Measurements from ENCODE around the gene PCDHA10.

Gene PCDHA10

DNA sequence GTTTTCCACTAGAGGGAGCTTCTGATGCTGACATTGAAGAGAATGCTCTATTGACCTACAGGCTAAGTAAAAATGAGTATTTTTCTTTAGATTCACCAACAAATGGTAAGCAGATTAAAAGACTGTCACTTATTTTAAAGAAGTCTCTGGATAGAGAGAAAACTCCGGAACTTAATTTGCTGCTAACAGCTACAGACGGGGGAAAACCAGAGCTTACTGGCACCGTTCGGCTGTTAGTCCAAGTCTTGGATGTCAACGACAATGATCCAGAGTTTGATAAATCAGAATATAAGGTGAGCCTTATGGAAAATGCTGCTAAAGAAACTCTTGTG is 13.8 kb downstream of the PCDHA10 start (continued):
- no peak for TF ChIP-seq TCF4 (CRISPR knock-in tag; IDR thresholded peaks at IDR 0.05; ENCODE audit: borderline replicate concordance)

DNA sequence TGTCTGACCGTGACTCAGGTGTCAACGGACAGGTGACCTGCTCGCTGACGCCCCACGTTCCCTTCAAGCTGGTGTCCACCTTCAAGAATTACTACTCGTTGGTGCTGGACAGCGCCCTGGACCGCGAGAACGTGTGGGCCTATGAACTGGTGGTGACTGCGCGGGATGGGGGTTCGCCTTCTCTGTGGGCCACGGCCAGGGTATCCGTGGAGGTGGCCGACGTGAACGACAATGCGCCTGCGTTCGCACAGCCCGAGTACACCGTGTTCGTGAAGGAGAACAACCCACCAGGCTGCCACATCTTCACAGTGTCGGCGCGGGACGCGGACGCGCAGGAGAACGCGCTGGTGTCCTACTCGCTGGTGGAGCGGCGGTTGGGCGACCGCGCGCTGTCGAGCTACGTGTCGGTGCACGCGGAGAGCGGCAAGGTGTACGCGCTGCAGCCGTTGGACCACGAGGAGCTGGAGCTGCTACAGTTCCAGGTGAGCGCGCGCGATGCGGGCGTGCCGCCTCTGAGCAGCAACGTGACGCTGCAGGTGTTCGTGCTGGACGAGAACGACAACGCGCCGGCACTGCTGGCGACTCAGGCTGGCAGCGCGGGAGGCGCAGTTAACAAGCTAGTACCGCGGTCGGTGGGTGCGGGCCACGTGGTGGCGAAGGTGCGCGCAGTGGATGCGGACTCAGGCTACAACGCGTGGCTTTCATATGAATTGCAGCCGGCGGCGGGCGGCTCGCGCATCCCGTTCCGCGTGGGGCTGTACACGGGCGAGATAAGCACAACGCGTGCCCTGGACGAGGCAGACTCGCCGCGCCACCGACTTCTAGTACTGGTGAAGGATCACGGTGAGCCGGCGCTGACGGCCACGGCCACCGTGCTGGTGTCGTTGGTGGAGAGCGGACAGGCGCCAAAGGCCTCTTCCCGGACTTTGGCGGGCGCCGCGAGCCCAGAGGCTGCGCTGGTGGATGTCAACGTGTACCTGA is 14.8 kb downstream of the PCDHA10 start:
- ATAC-seq, result no peak
- TF ChIP-seq TCF4 (CRISPR knock-in tag; IDR thresholded peaks at IDR 0.05; ENCODE audit: borderline replicate concordance), result no peak
- no peak for TF ChIP-seq ZFP30 (CRISPR knock-in tag; IDR thresholded peaks at IDR 0.05)
- TF ChIP-seq, protein P1, sequence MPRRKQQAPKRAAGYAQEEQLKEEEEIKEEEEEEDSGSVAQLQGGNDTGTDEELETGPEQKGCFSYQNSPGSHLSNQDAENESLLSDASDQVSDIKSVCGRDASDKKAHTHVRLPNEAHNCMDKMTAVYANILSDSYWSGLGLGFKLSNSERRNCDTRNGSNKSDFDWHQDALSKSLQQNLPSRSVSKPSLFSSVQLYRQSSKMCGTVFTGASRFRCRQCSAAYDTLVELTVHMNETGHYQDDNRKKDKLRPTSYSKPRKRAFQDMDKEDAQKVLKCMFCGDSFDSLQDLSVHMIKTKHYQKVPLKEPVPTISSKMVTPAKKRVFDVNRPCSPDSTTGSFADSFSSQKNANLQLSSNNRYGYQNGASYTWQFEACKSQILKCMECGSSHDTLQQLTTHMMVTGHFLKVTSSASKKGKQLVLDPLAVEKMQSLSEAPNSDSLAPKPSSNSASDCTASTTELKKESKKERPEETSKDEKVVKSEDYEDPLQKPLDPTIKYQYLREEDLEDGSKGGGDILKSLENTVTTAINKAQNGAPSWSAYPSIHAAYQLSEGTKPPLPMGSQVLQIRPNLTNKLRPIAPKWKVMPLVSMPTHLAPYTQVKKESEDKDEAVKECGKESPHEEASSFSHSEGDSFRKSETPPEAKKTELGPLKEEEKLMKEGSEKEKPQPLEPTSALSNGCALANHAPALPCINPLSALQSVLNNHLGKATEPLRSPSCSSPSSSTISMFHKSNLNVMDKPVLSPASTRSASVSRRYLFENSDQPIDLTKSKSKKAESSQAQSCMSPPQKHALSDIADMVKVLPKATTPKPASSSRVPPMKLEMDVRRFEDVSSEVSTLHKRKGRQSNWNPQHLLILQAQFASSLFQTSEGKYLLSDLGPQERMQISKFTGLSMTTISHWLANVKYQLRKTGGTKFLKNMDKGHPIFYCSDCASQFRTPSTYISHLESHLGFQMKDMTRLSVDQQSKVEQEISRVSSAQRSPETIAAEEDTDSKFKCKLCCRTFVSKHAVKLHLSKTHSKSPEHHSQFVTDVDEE (CRISPR knock-in tag; IDR thresholded peaks at IDR 0.05), result no peak
- TF ChIP-seq SNAI2 (CRISPR knock-in tag; IDR thresholded peaks at IDR 0.05), result no peak
- no peak for TF ChIP-seq ZNF8 (CRISPR knock-in tag; IDR thresholded peaks at IDR 0.05)
- TF ChIP-seq BACH2 (CRISPR knock-in tag; IDR thresholded peaks at IDR 0.05; ENCODE audit: borderline replicate concordance), result no peak
- TF ChIP-seq TOX (CRISPR knock-in tag; IDR thresholded peaks at IDR 0.05; ENCODE audit: borderline replicate concordance), result no peak
- TF ChIP-seq ZFP3 (CRISPR knock-in tag; IDR thresholded peaks at IDR 0.05), result no peak
- TF ChIP-seq CSDC2 (CRISPR knock-in tag; IDR thresholded peaks at IDR 0.05), result no peak
- TF ChIP-seq, protein P2, sequence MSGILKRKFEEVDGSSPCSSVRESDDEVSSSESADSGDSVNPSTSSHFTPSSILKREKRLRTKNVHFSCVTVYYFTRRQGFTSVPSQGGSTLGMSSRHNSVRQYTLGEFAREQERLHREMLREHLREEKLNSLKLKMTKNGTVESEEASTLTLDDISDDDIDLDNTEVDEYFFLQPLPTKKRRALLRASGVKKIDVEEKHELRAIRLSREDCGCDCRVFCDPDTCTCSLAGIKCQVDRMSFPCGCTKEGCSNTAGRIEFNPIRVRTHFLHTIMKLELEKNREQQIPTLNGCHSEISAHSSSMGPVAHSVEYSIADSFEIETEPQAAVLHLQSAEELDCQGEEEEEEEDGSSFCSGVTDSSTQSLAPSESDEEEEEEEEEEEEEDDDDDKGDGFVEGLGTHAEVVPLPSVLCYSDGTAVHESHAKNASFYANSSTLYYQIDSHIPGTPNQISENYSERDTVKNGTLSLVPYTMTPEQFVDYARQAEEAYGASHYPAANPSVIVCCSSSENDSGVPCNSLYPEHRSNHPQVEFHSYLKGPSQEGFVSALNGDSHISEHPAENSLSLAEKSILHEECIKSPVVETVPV (CRISPR knock-in tag; IDR thresholded peaks at IDR 0.05), result no peak
- TF ChIP-seq ZNF565 (CRISPR knock-in tag; conservative IDR thresholded peaks at IDR 0.05; ENCODE audit: low read depth), result no peak
- no peak for TF ChIP-seq OSR1 (CRISPR knock-in tag; IDR thresholded peaks at IDR 0.05)
- TF ChIP-seq, protein P3, sequence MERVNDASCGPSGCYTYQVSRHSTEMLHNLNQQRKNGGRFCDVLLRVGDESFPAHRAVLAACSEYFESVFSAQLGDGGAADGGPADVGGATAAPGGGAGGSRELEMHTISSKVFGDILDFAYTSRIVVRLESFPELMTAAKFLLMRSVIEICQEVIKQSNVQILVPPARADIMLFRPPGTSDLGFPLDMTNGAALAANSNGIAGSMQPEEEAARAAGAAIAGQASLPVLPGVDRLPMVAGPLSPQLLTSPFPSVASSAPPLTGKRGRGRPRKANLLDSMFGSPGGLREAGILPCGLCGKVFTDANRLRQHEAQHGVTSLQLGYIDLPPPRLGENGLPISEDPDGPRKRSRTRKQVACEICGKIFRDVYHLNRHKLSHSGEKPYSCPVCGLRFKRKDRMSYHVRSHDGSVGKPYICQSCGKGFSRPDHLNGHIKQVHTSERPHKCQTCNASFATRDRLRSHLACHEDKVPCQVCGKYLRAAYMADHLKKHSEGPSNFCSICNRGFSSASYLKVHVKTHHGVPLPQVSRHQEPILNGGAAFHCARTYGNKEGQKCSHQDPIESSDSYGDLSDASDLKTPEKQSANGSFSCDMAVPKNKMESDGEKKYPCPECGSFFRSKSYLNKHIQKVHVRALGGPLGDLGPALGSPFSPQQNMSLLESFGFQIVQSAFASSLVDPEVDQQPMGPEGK (CRISPR knock-in tag; IDR thresholded peaks at IDR 0.05; ENCODE audit: borderline replicate concordance), result no peak
- TF ChIP-seq RARB (CRISPR knock-in tag; IDR thresholded peaks at IDR 0.05), result no peak
- no peak for TF ChIP-seq PPARA (CRISPR knock-in tag; IDR thresholded peaks at IDR 0.05; ENCODE audit: borderline replicate concordance)
- TF ChIP-seq ARNTL (CRISPR knock-in tag; IDR thresholded peaks at IDR 0.05; ENCODE audit: borderline replicate concordance, low read depth), result no peak

DNA sequence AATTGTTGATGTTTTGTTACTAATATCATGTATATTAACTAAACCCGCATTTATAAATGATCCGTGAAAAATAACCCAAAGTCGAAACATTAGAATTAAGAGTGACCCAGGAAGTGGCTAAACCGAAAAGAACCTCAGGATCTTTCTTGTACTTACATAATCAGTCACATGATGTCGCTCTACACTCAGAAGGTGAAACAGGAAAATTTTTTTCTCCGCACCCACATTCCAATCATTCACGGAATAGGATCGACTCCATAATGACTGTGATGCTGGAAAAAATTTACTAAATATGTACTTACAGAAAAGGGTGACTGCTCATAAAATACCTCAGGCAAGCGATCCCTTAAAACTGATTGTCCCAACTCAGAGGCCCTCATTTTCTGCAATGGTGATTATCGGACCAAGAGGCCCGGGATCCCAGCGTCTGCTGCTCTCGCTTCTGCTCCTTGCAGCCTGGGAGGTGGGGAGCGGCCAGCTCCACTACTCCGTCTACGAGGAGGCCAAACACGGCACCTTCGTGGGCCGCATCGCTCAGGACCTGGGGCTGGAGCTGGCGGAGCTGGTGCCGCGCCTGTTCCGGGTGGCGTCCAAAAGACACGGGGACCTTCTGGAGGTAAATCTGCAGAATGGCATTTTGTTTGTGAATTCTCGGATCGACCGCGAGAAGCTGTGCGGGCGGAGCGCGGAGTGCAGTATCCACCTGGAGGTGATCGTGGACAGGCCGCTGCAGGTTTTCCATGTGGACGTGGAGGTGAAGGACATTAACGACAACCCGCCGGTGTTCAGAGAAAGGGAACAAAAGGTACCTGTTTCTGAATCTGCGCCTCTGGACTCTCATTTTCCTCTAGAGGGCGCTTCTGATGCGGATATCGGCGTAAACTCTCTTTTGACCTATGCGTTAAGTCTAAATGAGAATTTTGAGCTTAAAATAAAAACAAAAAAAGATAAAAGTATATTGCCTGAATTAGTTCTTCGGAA is 19.7 kb downstream of the PCDHA10 start, which contains the start of gene PCDHA12:
Gene PCDHA12 (plus strand): TSS at position 224 of the 981 bp plus-strand sequence. CDS start 165 bp downstream, at position 389.
- peak; percentile 80 for ATAC-seq
- TF ChIP-seq ZC3H10 (CRISPR knock-in tag; IDR thresholded peaks at IDR 0.05) (no peak), BACH2 (CRISPR knock-in tag; IDR thresholded peaks at IDR 0.05; ENCODE audit: borderline replicate concordance) (no peak), ARNTL (CRISPR knock-in tag; IDR thresholded peaks at IDR 0.05; ENCODE audit: borderline replicate concordance, low read depth) (no peak), ZNF565 (CRISPR knock-in tag; conservative IDR thresholded peaks at IDR 0.05; ENCODE audit: low read depth) (no peak), ZFP30 (CRISPR knock-in tag; IDR thresholded peaks at IDR 0.05) (no peak), ZNF8 (CRISPR knock-in tag; IDR thresholded peaks at IDR 0.05) (no peak), ISL1 (CRISPR knock-in tag; IDR thresholded peaks at IDR 0.05) (no peak)
- TF ChIP-seq, protein P4, sequence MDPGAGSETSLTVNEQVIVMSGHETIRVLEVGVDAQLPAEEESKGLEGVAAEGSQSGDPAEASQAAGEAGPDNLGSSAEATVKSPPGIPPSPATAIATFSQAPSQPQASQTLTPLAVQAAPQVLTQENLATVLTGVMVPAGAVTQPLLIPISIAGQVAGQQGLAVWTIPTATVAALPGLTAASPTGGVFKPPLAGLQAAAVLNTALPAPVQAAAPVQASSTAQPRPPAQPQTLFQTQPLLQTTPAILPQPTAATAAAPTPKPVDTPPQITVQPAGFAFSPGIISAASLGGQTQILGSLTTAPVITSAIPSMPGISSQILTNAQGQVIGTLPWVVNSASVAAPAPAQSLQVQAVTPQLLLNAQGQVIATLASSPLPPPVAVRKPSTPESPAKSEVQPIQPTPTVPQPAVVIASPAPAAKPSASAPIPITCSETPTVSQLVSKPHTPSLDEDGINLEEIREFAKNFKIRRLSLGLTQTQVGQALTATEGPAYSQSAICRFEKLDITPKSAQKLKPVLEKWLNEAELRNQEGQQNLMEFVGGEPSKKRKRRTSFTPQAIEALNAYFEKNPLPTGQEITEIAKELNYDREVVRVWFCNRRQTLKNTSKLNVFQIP (CRISPR knock-in tag; IDR thresholded peaks at IDR 0.05; ENCODE audit: borderline replicate concordance, low read depth), result no peak
- TF ChIP-seq, protein P1 (CRISPR knock-in tag; IDR thresholded peaks at IDR 0.05), result no peak
- TF ChIP-seq, protein P5, sequence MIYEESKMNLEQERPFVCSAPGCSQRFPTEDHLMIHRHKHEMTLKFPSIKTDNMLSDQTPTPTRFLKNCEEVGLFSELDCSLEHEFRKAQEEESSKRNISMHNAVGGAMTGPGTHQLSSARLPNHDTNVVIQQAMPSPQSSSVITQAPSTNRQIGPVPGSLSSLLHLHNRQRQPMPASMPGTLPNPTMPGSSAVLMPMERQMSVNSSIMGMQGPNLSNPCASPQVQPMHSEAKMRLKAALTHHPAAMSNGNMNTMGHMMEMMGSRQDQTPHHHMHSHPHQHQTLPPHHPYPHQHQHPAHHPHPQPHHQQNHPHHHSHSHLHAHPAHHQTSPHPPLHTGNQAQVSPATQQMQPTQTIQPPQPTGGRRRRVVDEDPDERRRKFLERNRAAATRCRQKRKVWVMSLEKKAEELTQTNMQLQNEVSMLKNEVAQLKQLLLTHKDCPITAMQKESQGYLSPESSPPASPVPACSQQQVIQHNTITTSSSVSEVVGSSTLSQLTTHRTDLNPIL (CRISPR knock-in tag; IDR thresholded peaks at IDR 0.05; ENCODE audit: low read depth), result no peak
- TF ChIP-seq, protein P2 (CRISPR knock-in tag; IDR thresholded peaks at IDR 0.05), result no peak
